Measurements from ENCODE around the gene GARIN3. TPM values are rescaled to one million over a fixed set of nuclear protein-coding genes. Genes with fewer than 3 reads are reported as not detected.

The GARIN3 gene
- total RNA-seq, 2 experiments from 2014 or later = not detected

DNA sequence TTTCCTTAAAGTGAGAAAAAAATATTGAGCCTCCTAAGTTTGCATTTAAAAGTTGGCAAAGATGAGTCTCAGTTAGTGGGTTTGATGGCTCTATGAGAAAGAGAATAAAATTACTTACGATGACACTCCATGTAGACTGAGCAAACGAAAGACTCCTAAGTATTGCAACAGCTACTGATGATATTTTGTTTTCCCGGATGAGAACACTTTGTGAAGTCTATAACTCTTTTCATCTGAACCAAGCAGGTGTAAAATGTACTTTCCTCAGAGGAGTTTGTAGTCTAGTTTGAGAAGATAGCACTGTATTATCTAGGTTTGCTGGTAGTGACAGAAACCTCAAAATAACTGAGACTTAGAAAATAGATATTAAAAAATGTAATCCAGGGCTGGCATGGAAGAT is 12.9 kb upstream of the GARIN3 start:
- ChIA-PET POLR2A (interaction anchor here (0.6 to 7.3 kb wide), 8 partner anchors 9 to 93 kb away, joined by 3 to 148 read pairs (median 6); partner anchors contain the start of gene MED7), CTCF (interaction anchor here (0.9 to 1.7 kb wide), 2 partner anchors 9 to 23 kb away, joined by 3 to 5 read pairs; no protein-coding TSS in a partner anchor)
- Mint-ChIP-seq H3K9me3 (peaks cover 4% of the 10 kb centered on the region), H3K36me3 (ENCODE audit: low read depth) (peaks cover 34% of the 10 kb centered on the region), H3K4me1 (ENCODE audit: low read depth) (peaks cover 61% of the 10 kb centered on the region), H3K27ac (peak overlapping the region; percentile 96), H3K27me3 (no peaks in the 10 kb centered on the region), H3K4me3 (peak overlapping the region; percentile 77)
- H3K9me3 ChIP-seq (ENCODE audit: control insufficient read depth in 1 of 2, insufficient read depth in 1 of 2, low read length in 2 of 2) = no peaks in the 10 kb centered on the region
- peak; percentile 35 for ATAC-seq (ENCODE audit: poor library complexity)
- H3K27ac ChIP-seq (ENCODE audit: low read depth in 1 of 2, low read length in 2 of 2) = peak overlapping the region; percentile 69 to 74
- TF ChIP-seq, protein P1, sequence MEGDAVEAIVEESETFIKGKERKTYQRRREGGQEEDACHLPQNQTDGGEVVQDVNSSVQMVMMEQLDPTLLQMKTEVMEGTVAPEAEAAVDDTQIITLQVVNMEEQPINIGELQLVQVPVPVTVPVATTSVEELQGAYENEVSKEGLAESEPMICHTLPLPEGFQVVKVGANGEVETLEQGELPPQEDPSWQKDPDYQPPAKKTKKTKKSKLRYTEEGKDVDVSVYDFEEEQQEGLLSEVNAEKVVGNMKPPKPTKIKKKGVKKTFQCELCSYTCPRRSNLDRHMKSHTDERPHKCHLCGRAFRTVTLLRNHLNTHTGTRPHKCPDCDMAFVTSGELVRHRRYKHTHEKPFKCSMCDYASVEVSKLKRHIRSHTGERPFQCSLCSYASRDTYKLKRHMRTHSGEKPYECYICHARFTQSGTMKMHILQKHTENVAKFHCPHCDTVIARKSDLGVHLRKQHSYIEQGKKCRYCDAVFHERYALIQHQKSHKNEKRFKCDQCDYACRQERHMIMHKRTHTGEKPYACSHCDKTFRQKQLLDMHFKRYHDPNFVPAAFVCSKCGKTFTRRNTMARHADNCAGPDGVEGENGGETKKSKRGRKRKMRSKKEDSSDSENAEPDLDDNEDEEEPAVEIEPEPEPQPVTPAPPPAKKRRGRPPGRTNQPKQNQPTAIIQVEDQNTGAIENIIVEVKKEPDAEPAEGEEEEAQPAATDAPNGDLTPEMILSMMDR (IDR thresholded peaks at IDR 0.05) = no peak
- H3K36me3 ChIP-seq (ENCODE audit: insufficient read depth, low read length) = peaks cover 9% of the 10 kb centered on the region
- peaks cover 43% of the 10 kb centered on the region for H3K4me1 ChIP-seq (ENCODE audit: insufficient read depth, low read length)
- intact Hi-C loops (cut with DNase I, micrococcal nuclease) = no loop called here
- no peaks in the 10 kb centered on the region for H3K27me3 ChIP-seq (ENCODE audit: control insufficient read depth in 1 of 2, insufficient read depth in 2 of 2, low read length in 2 of 2)
- peak overlapping the region; percentile 6 for H3K4me3 ChIP-seq (ENCODE audit: low read length)
- peak in 1 of 14 experiments; percentile 47 for DNase-seq

DNA sequence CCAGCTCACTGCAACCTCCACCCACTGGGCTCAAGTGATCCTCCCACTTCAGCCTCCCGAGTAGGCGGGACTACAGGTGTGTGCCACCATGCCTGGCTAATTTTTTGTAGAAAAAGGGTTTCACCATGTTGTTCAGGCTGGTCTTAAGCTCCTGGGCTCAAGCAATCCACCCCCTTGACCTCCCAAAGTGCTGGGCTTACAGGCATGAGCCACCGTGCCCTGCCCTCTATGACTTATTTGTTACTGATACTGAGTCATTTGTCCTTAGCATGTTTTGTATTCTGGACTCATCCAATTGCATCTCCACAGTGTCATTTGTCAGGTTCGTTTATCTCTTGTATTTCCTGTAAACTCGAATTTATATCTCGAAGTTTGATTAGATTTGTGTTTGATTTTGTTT is 11.9 kb upstream of the GARIN3 start:
- no peaks in the 10 kb centered on the region for H3K9me3 ChIP-seq (ENCODE audit: control insufficient read depth in 1 of 2, insufficient read depth in 1 of 2, low read length in 2 of 2)
- Mint-ChIP-seq H3K4me1 (ENCODE audit: low read depth) (peaks cover 59% of the 10 kb centered on the region), H3K36me3 (ENCODE audit: low read depth) (peaks cover 24% of the 10 kb centered on the region), H3K9me3 (peaks cover 4% of the 10 kb centered on the region), H3K27me3 (no peaks in the 10 kb centered on the region), H3K27ac (peak overlapping the region; percentile 96), H3K4me3 (peak overlapping the region; percentile 77)
- no peaks in the 10 kb centered on the region for H3K27me3 ChIP-seq (ENCODE audit: control insufficient read depth in 1 of 2, insufficient read depth in 2 of 2, low read length in 2 of 2)
- DNase-seq = peak in 1 of 14 experiments; percentile 37
- H3K4me1 ChIP-seq (ENCODE audit: insufficient read depth, low read length) = peaks cover 47% of the 10 kb centered on the region
- H3K27ac ChIP-seq (ENCODE audit: low read depth in 1 of 2, low read length in 2 of 2) = peak overlapping the region; percentile 31 to 74
- ChIA-PET POLR2A (interaction anchor here (0.8 to 1.3 kb wide), 2 partner anchors 11 to 13 kb away, joined by 3 read pairs; no protein-coding TSS in a partner anchor), CTCF (no interaction called here)
- H3K36me3 ChIP-seq (ENCODE audit: insufficient read depth, low read length) = no peaks in the 10 kb centered on the region
- intact Hi-C loops (cut with DNase I, micrococcal nuclease) = no loop called here
- no peak for ATAC-seq (ENCODE audit: poor library complexity)
- H3K4me3 ChIP-seq (ENCODE audit: low read length) = no peak overlapping the region
- TF ChIP-seq, protein P1 (IDR thresholded peaks at IDR 0.05) = no peak

DNA sequence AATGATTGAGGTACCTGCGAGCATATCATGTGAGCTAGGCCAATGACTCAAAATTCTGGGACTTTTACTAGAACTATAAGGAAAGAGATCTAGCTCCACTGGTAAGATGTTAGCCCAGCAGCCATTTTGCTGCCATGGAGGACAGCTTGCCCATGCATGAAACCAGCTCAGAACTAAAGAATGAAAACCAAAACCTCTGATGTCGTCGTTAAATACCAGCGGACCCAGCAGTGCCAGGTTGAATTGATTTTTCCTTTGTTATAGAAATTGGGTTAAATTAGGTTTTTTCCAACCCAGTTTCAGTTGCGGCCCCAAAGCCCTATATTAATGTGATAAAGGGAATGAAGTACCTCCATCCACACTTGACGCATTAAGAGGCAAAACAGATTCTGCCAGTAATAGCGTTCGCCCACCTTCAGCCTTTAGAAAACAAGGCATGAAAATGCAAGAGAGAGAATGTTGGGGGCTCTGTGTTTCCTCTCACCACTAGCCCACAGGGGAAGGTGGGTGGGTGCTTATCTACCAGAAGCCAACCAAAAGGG is 9.1 kb upstream of the GARIN3 start:
- DNase-seq (no peak), ATAC-seq (ENCODE audit: poor library complexity) (no peak)
- Mint-ChIP-seq H3K4me1 (ENCODE audit: low read depth) (peaks cover 80% of the 10 kb centered on the region), H3K4me3 (no peak overlapping the region), H3K9me3 (peaks cover 4% of the 10 kb centered on the region), H3K27ac (peak overlapping the region; percentile 8), H3K27me3 (no peaks in the 10 kb centered on the region), H3K36me3 (ENCODE audit: low read depth) (no peaks in the 10 kb centered on the region)
- Histone ChIP-seq H3K27ac (ENCODE audit: low read depth in 1 of 2, low read length in 2 of 2) (no peak overlapping the region), H3K9me3 (ENCODE audit: control insufficient read depth in 1 of 2, insufficient read depth in 1 of 2, low read length in 2 of 2) (no peaks in the 10 kb centered on the region), H3K4me3 (ENCODE audit: low read length) (no peak overlapping the region), H3K27me3 (ENCODE audit: control insufficient read depth in 1 of 2, insufficient read depth in 2 of 2, low read length in 2 of 2) (no peaks in the 10 kb centered on the region), H3K4me1 (ENCODE audit: insufficient read depth, low read length) (peaks cover 62% of the 10 kb centered on the region), H3K36me3 (ENCODE audit: insufficient read depth, low read length) (no peaks in the 10 kb centered on the region)
- intact Hi-C loops (cut with DNase I, micrococcal nuclease) = no loop called here
- CTCF ChIA-PET = interaction anchor here (0.8 kb wide), 1 partner anchor 10 kb away, joined by 3 read pairs; no protein-coding TSS in a partner anchor
- TF ChIP-seq, protein P1 (IDR thresholded peaks at IDR 0.05) = no peak
- POLR2A ChIA-PET = interaction anchor here (1.2 to 1.9 kb wide), 4 partner anchors 14 to 28 kb away, joined by 4 to 7 read pairs (median 6); no protein-coding TSS in a partner anchor

Measured in CD4-positive, alpha-beta T cell (primary cell).